Large intestine (tissue), 3 donors: ENCODE measurements around the gene NHS. TPM values are rescaled to one million over a fixed set of nuclear protein-coding genes. Genes with fewer than 3 reads are reported as not detected.

Experiments used
- DNase-seq, 2 donors: peaks; one replicate each; pipeline versions ENCODE4 v3.0.0 to v3.0.0-alpha.2; 2013
- H3K27ac ChIP-seq: one replicate; pipeline ENCODE4 v1.5.1; 2013; ENCODE audit warnings: low read length
- H3K27me3 ChIP-seq: 2 replicates; pipeline ENCODE4 v1.6.1; 2013; ENCODE audit warnings: low read length; ENCODE audit not compliant: control insufficient read depth, insufficient read depth
- H3K36me3 ChIP-seq: 2 replicates; pipeline ENCODE4 v1.6.1; 2013; ENCODE audit warnings: low read length; ENCODE audit not compliant: control insufficient read depth, insufficient read depth
- H3K4me1 ChIP-seq: one replicate; pipeline ENCODE4 v1.6.1; 2013; ENCODE audit warnings: low read length; ENCODE audit not compliant: control insufficient read depth, insufficient read depth
- H3K4me3 ChIP-seq: one replicate; pipeline ENCODE4 v1.5.1; 2013; ENCODE audit warnings: low read length
- H3K9me3 ChIP-seq: one replicate; pipeline ENCODE4 v1.6.1; 2013; ENCODE audit warnings: mild to moderate bottlenecking, low read depth, low read length, moderate library complexity; ENCODE audit not compliant: control insufficient read depth
- WGBS: methylation state at CpG from one replicate; pipeline ENCODE4 v1.1.5; 2013; ENCODE audit warnings: low lambda C conversion rate; ENCODE audit not compliant: insufficient coverage; 5-methylcytosine and 5-hydroxymethylcytosine counted together
- polyA plus RNA-seq: library from polyadenylated mRNA; unstranded; fragments of 120-200 nt; gene quantifications from one replicate; pipeline ENCODE4 v1.2.1, GENCODE V29; 2013

NHS gene
- polyA plus RNA-seq, 1 donor: 6.6 TPM

GRCh38 chrX:17535229-17535628 is 160.2 kb downstream of the NHS start:
- Histone ChIP-seq H3K4me1 (peaks cover 18% of the 10 kb centered on the region), H3K27me3 (no peaks in the 10 kb centered on the region), H3K4me3 (no peak overlapping the region), H3K27ac (no peak overlapping the region), H3K36me3 (no peaks in the 10 kb centered on the region), H3K9me3 (no peaks in the 10 kb centered on the region)
- DNase-seq: no peak
- no CpG with 5 or more reads among the region's 4 CpGs for WGBS

- H3K4me3 ChIP-seq: no peak overlapping the region
- H3K9me3 ChIP-seq: no peaks in the 10 kb centered on the region
- DNase-seq: peak; percentile 51 to 80
- peak overlapping the region; percentile 75 for H3K27ac ChIP-seq
- no CpG with 5 or more reads among the region's 10 CpGs for WGBS
- peaks cover 18% of the 10 kb centered on the region for H3K4me1 ChIP-seq
- H3K36me3 ChIP-seq: no peaks in the 10 kb centered on the region
- H3K27me3 ChIP-seq: no peaks in the 10 kb centered on the region
Observed at GRCh38 chrX:17537723-17538243, 162.8 kb downstream of the NHS start.

GRCh38 chrX:17542123-17542522 is 167.1 kb downstream of the NHS start:
- Histone ChIP-seq H3K36me3 (no peaks in the 10 kb centered on the region), H3K9me3 (no peaks in the 10 kb centered on the region), H3K4me1 (peaks cover 38% of the 10 kb centered on the region), H3K27me3 (no peaks in the 10 kb centered on the region), H3K27ac (no peak overlapping the region), H3K4me3 (no peak overlapping the region)
- no CpG with 5 or more reads among the region's 3 CpGs for WGBS
- no peak for DNase-seq

GRCh38 chrX:17544821-17545220 is 169.8 kb downstream of the NHS start:
- Histone ChIP-seq H3K9me3 (no peaks in the 10 kb centered on the region), H3K27me3 (no peaks in the 10 kb centered on the region), H3K4me1 (peaks cover 33% of the 10 kb centered on the region), H3K4me3 (no peak overlapping the region), H3K27ac (peak overlapping the region; percentile 74), H3K36me3 (no peaks in the 10 kb centered on the region)
- peak; percentile 77 to 89 for DNase-seq
- WGBS: no CpG with 5 or more reads among the region's 2 CpGs

- Histone ChIP-seq H3K4me1 (peaks cover 33% of the 10 kb centered on the region), H3K9me3 (no peaks in the 10 kb centered on the region), H3K27me3 (no peaks in the 10 kb centered on the region), H3K27ac (no peak overlapping the region), H3K36me3 (no peaks in the 10 kb centered on the region), H3K4me3 (no peak overlapping the region)
- WGBS: no CpG with 5 or more reads among the region's 2 CpGs
- DNase-seq: no peak
Observed at GRCh38 chrX:17546356-17546755, 171.4 kb downstream of the NHS start.

- no CpG with 5 or more reads among the region's 2 CpGs for WGBS
- peak; percentile 74 to 81 for DNase-seq
Observed at GRCh38 chrX:17547658-17548057, 172.7 kb downstream of the NHS start.

GRCh38 chrX:17549107-17549651 is 174.2 kb downstream of the NHS start:
- no peaks in the 10 kb centered on the region for H3K27me3 ChIP-seq
- H3K9me3 ChIP-seq: no peaks in the 10 kb centered on the region
- H3K4me1 ChIP-seq: peaks cover 33% of the 10 kb centered on the region
- H3K4me3 ChIP-seq: no peak overlapping the region
- H3K36me3 ChIP-seq: no peaks in the 10 kb centered on the region
- no CpG with 5 or more reads among the region's 6 CpGs for WGBS
- no peak for DNase-seq
- H3K27ac ChIP-seq: no peak overlapping the region

More at GRCh38 chrX:17547658-17548057, 172.7 kb downstream of the NHS start:
- Histone ChIP-seq H3K4me3 (no peak overlapping the region), H3K27me3 (no peaks in the 10 kb centered on the region), H3K36me3 (no peaks in the 10 kb centered on the region), H3K9me3 (no peaks in the 10 kb centered on the region), H3K27ac (peak overlapping the region; percentile 75), H3K4me1 (peaks cover 33% of the 10 kb centered on the region)

GRCh38 chrX:17550011-17550410 is 175.0 kb downstream of the NHS start:
- no peak overlapping the region for H3K4me3 ChIP-seq
- no peaks in the 10 kb centered on the region for H3K36me3 ChIP-seq
- peaks cover 32% of the 10 kb centered on the region for H3K4me1 ChIP-seq
- no peak overlapping the region for H3K27ac ChIP-seq
- H3K27me3 ChIP-seq: no peaks in the 10 kb centered on the region
- H3K9me3 ChIP-seq: no peaks in the 10 kb centered on the region
- no CpG with 5 or more reads among the region's 5 CpGs for WGBS
- no peak for DNase-seq

- no peaks in the 10 kb centered on the region for H3K36me3 ChIP-seq
- no peak overlapping the region for H3K4me3 ChIP-seq
- no peak for DNase-seq
- no CpG with 5 or more reads among the region's 5 CpGs for WGBS
- H3K4me1 ChIP-seq: peaks cover 13% of the 10 kb centered on the region
- H3K27ac ChIP-seq: no peak overlapping the region
- no peaks in the 10 kb centered on the region for H3K9me3 ChIP-seq
- no peaks in the 10 kb centered on the region for H3K27me3 ChIP-seq
Observed at GRCh38 chrX:17552044-17552650, 177.1 kb downstream of the NHS start.

- no CpG with 5 or more reads among the region's 6 CpGs for WGBS
- no peaks in the 10 kb centered on the region for H3K9me3 ChIP-seq
- DNase-seq: no peak
- no peaks in the 10 kb centered on the region for H3K36me3 ChIP-seq
- H3K4me1 ChIP-seq: peaks cover 3% of the 10 kb centered on the region
- H3K4me3 ChIP-seq: no peak overlapping the region
- H3K27me3 ChIP-seq: no peaks in the 10 kb centered on the region
- H3K27ac ChIP-seq: no peak overlapping the region
Observed at GRCh38 chrX:17553469-17553868, 178.5 kb downstream of the NHS start.
